GM13977 (cell line): ENCODE data around the gene LPP.

Experiments
- DNase-seq: peaks from one replicate; pipeline ENCODE4 v3.0.0; 2012; ENCODE audit warnings: low spot score
- CTCF ChIP-seq: IDR thresholded peaks from 2 replicates; pipeline ENCODE4 v1.5.1; 2012; ENCODE audit warnings: mild to moderate bottlenecking, control low read depth; ENCODE audit not compliant: insufficient read depth; ENCODE audit errors: extremely low read depth, missing control alignments
- in situ Hi-C: fragments of 300-500 bp; cut with MboI; formaldehyde crosslinking; loops from one replicate; pipeline ENCODE4 v1.12.0; 2022; ENCODE audit warnings: low sequenced_read_pairs, low pct_unique_long_range_greater_than_20kb, mixed read lengths, inconsistent platforms; ENCODE audit not compliant: unreplicated experiment

The LPP gene

DNA sequence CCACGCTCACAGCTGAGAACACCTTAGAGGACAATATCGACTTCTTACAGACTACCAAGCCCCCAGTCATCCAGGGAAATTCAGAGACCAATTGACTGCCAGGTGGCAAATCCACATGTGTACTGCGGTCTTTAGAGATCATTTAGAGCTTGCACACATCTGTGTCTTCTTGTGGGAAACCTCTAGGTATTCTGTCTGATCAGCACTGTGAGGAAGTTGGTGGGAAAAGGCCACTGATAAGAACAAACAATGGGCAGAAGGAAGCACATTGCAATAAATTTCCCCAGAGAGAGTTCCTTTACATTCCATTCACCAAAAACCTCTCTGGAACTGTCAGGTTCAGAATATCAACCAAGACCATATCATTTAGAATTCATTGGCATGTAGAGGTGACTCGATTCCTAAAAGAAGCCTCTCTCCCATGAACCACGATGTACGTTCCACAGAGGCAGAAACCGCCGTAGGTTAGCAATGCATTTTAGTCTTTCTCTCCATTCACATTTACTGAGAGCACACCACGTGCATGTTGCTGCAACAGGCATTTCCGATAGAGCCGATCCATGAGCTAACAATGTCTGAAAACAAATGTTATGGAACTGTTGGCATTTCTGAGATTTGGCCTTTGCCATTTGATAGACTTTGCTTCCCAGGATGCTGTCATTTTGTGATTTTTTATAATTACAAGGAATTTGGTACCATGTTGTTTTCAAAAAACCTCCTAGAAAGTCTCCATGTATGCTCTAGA is 730.5 kb downstream of the LPP start:
- in situ Hi-C loops, result no loop called here
- no peak for DNase-seq
- no peak for TF ChIP-seq CTCF

GRCh38 chr3:188888321-188889053 is 734.5 kb downstream of the LPP start:
- DNase-seq, result no peak
- TF ChIP-seq CTCF, result no peak
- in situ Hi-C loops, result no loop called here

GRCh38 chr3:188889054-188889491 is 735.1 kb downstream of the LPP start:
- no peak for TF ChIP-seq CTCF

GRCh38 chr3:188890572-188891270 is 736.8 kb downstream of the LPP start:
- in situ Hi-C loops, result no loop called here
- no peak for DNase-seq
- no peak for TF ChIP-seq CTCF

More at GRCh38 chr3:188889054-188889491, 735.1 kb downstream of the LPP start:
- in situ Hi-C loops, result no loop called here
- no peak for DNase-seq

- no peak for DNase-seq
Measured at GRCh38 chr3:188899881-188900280, 745.9 kb downstream of the LPP start.

More at GRCh38 chr3:188899881-188900280, 745.9 kb downstream of the LPP start:
- TF ChIP-seq CTCF, result no peak
- in situ Hi-C loops, result no loop called here
